Activated CD4-positive, alpha-beta T cell treated with anti-CD3 and anti-CD28 coated beads, Interleukin-2, amount 50 U/mL, for 48 hours (primary cell): ENCODE data around the gene RIPOR2.
"Not testable (repeated sequence)": the region's sequence is repeated elsewhere in the genome, so short reads cannot be mapped to it uniquely, and the experiment has no call there.

ENCODE experiments used
- DNase-seq, 2 experiments: peaks; one replicate each; pipeline ENCODE4 v3.0.0-alpha.2; 2020

Gene RIPOR2

DNA sequence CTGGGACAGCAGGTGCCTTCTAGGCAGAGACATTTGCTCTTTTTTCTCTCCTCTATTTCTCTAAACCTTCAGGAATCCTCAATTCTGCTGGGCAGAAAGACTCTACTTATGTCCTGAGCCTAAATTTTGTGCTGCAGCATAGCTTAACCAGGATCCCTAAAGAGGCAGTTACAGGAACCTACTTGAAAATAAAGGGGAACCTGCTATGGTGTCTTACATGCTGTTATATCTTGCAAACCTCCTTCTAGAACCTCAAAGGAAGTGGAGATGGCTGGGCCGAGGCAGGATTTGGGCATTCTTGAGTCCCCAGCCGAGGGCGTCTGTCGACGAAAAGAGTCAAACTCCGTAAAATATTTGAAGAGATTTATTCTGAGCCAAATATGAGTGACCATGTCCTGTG, 178.1 kb downstream of the RIPOR2 start:
- no peak for DNase-seq

DNA sequence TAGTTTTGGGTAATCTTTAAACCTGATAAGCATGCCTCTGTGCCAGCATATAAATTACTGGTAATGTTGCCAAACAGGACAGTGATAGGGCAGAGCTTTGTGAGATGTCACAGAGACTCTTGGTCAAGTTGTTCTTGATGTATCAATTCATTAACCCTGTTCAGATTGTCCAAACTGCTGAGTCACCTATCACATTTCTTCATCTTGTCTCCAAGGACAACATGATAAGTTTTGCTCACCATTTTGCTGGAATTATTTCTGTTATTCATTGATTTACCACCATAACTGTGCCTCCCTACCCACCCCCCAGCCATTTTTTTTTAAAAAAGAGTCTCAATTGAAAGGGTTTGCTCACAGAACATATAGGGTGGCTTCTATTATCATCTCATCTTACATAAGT, 180.5 kb downstream of the RIPOR2 start:
- DNase-seq: no peak

- DNase-seq: not testable (repeated sequence)
Measured at GRCh38 chr6:24754378-24754777, 181.4 kb downstream of the RIPOR2 start.
